Smooth muscle cell of trachea (primary cell): ENCODE data around the gene PSMG3. TPM values are rescaled to one million over a fixed set of nuclear protein-coding genes. Genes with fewer than 3 reads are reported as not detected.

Source experiments
- total RNA-seq: library from RNA; depleted of rRNA; stranded (reverse); fragments of >200 nt; gene quantifications from 2 replicates; pipeline ENCODE4 v1.2.1, GENCODE V29; 2014

Gene PSMG3, protein sequence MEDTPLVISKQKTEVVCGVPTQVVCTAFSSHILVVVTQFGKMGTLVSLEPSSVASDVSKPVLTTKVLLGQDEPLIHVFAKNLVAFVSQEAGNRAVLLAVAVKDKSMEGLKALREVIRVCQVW
- total RNA-seq: 11.7 and 22.1 TPM in 2 replicates

DNA sequence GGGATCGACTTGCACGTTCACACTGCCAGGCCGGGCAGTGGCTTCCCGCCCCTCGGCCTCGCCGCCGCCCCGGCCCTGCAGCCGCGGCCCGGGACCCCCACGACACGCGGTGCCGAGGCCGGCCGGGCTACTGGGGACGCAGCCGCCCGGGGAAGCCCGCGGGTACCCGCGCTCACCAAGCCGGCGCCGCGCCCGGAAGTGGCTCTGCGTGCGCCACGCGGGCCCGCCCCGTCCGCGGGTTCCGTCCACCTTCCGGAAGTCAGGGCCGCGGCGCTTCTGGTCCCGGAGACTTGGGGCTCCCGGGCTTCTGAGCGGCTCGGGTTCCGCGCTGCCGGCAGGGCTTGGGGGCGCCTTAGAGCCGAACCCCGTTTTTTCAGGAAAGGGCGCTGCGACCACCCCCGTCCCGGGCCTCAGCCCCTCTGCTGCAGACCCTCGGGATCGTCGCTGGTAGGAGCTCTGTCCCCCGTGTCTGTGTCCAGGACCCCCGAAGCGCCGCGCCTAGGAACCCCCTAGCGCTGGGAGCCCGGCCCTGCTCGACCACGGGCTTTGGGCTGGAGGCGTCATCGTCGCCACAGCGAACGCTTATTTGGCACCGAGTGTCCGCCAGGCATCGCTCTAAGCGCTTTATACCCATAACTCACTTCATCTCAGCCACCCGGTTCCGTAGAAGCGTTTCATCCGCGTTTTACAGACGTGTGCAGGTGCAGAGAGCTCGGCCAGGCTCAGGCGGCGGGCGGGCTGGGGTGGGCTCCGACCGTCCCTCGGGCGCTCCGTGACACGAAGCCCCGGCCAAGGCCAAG lies at the start of gene PSMG3:
Gene PSMG3 (minus strand): TSS at position 200 of the 800 bp plus-strand sequence. CDS start 693 bp downstream, outside the sequence.

DNA sequence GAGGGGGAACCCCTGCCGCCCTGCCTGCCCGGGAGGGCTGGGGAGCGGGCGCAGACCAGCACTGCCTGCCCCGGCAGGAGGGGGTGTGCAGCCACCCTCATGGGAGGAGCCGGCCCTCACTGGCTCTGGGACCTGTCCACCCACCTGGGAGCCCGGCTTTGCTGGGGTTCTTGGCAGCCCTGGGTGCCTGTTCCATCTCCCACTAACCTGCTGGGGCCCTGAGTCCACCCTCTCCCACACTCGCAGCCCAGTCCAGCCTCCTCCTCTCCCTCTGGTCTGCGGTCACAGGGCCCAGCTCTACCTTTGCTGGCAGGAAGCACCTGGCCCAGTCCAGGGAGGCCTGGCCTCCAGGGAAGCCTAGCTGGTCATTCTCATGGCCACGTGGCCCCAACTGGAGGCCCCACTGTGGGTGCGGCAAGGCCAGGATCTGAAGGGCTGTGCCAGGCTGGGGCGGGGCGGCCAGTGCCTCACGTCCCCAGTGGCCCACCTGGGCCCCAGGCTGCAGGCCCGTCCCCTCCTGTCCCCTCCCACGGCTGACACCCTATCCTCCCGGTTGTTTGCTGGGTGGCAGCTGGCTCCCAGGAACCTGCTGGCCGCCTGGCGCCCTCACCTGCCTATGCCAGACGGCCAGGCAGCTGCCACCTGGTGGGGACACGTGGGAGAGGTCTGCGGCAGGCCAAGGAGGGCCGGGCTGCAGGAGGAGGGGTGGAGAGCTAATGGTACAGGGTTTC lies 13.9 kb downstream of the PSMG3 start, which contains the start of gene TMEM184A:
Gene TMEM184A (minus strand): TSS at position 393 of the 731 bp plus-strand sequence. CDS start 721 bp downstream, outside the sequence.

Other genes starting within 250 kb of the PSMG3 start
- 23.6 and 59.2 TPM in 2 replicates for gene MICALL2, start 110.6 kb downstream of the PSMG3 start, total RNA-seq
- 55.0 and 67.5 TPM in 2 replicates for gene INTS1, start 65.6 kb downstream of the PSMG3 start, total RNA-seq
- gene MAFK, start 39.3 kb downstream of the PSMG3 start, total RNA-seq: 10.3 and 16.9 TPM in 2 replicates
- gene TMEM184A, start 13.8 kb downstream of the PSMG3 start, total RNA-seq: not detected in 2 replicates
- gene ELFN1, start 100.2 kb upstream of the PSMG3 start, total RNA-seq: 1.7 and 7.6 TPM in 2 replicates